ENCODE results near the gene FMNL1. TPM values are rescaled to one million over a fixed set of nuclear protein-coding genes. Genes with fewer than 3 reads are reported as not detected.
"Not testable (repeated sequence)": the region's sequence is repeated elsewhere in the genome, so short reads cannot be mapped to it uniquely, and the experiment has no call there.

The FMNL1 gene
- total RNA-seq, 1 donor from 2014 or later: 87.0 TPM

DNA sequence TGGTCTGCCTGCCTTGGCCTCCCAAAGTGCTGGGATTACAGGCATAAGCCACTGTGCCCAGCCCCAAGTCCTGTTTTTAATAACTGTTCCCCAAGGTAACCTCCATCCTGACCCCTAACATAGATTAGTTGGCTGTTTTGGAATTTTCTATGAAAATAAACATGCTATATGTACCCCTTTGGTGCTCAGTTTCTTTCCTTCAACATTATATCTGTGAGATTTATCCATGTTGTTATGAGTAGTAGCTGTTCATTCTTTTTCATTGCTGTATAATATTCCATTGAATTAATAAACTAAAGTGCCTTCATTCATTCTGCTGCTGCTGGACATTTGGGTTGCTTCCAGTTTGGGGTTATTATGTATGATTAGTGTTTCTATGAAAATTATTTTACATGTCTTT is 26.3 kb upstream of the FMNL1 start:
- Histone ChIP-seq H3K4me3 (no peak overlapping the region), H3K9me3 (no peaks in the 10 kb centered on the region), H3K27ac (no peak overlapping the region), H3K27me3 (ENCODE audit: low read depth) (no peaks in the 10 kb centered on the region), H3K4me1 (peaks cover 11% of the 10 kb centered on the region), H3K36me3 (no peaks in the 10 kb centered on the region)
- DNase-seq (no peak), ATAC-seq (no peak)
- TF ChIP-seq, protein P1, sequence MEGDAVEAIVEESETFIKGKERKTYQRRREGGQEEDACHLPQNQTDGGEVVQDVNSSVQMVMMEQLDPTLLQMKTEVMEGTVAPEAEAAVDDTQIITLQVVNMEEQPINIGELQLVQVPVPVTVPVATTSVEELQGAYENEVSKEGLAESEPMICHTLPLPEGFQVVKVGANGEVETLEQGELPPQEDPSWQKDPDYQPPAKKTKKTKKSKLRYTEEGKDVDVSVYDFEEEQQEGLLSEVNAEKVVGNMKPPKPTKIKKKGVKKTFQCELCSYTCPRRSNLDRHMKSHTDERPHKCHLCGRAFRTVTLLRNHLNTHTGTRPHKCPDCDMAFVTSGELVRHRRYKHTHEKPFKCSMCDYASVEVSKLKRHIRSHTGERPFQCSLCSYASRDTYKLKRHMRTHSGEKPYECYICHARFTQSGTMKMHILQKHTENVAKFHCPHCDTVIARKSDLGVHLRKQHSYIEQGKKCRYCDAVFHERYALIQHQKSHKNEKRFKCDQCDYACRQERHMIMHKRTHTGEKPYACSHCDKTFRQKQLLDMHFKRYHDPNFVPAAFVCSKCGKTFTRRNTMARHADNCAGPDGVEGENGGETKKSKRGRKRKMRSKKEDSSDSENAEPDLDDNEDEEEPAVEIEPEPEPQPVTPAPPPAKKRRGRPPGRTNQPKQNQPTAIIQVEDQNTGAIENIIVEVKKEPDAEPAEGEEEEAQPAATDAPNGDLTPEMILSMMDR (IDR thresholded peaks at IDR 0.05): no peak
- intact Hi-C loops (cut with DNase I): loop anchor here (5.0 kb wide), 1 partner anchor 58 kb away; the partner anchor contains the start of gene ACBD4

DNA sequence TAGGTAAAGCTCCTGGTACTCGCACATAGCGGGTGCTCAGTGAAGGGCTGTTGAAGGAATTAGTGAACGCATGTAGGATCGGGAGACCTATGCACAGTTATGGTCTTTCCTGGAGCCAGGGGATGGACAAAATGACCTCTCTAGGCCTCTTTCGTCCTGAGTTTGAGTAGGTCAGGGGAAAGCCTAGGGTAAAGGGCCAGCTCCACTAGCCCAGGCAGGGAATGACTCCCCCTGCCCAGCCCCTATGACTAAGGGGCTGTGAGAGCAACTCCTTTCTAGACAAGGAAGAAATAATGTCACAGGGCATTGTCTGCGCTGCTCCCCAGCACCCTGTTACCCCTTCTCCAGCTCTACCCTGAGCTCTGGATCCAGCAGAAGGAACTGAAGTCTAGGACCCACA is 24.6 kb upstream of the FMNL1 start:
- Histone ChIP-seq H3K36me3 (no peaks in the 10 kb centered on the region), H3K4me3 (no peak overlapping the region), H3K4me1 (peaks cover 12% of the 10 kb centered on the region), H3K9me3 (no peaks in the 10 kb centered on the region), H3K27ac (no peak overlapping the region), H3K27me3 (ENCODE audit: low read depth) (no peaks in the 10 kb centered on the region)
- intact Hi-C loops (cut with DNase I): loop anchor here (5.0 kb wide), 1 partner anchor 60 kb away; the partner anchor contains the start of gene ACBD4
- DNase-seq (no peak), ATAC-seq (no peak)
- TF ChIP-seq, protein P1 (IDR thresholded peaks at IDR 0.05): no peak

DNA sequence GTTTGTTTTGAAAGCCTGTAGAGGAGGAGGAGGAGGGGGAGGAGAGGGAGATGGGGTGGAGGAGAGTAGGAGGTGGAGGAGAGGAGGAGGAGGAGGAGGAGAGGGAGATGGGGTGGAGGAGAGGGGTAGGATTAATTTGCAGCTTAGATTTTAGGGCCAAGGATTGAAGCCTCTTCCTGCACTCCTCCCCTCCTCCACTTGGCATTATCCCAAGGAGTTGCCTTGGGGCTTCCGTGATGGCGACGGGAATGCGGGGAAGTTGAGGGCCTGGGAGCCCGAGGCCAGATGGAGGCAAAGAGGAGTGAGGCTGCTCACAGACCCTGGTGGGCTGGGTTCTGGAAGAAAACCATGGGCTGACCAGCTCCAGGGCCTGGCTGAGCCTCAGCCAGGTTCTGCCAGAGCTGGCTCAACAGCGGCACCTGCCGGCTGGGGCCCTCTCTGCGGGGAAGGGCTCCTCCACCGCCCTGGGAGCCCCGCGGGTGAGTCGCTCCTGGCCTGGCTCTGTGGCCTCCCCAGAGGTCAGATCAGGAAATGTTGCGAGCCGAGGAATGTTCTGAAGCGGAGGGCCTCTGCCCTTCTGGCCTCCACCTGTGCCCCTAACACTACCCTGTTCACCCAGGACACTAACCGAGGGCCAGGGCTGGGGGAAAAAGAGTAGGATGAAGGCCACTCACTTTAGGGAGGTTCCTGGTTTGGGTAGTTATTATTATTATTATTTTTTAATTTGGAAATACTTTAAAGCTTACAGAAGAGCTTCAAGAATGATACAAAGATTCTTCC is 23.9 kb upstream of the FMNL1 start:
- DNase-seq (peak; percentile 95), ATAC-seq (peak; percentile 99)
- TF ChIP-seq, protein P1 (IDR thresholded peaks at IDR 0.05): peak; percentile 100
- Histone ChIP-seq H3K4me1 (peaks cover 16% of the 10 kb centered on the region), H3K27ac (peak overlapping the region; percentile 79), H3K36me3 (no peaks in the 10 kb centered on the region), H3K4me3 (peak overlapping the region; percentile 20), H3K27me3 (ENCODE audit: low read depth) (no peaks in the 10 kb centered on the region), H3K9me3 (no peaks in the 10 kb centered on the region)
- intact Hi-C loops (cut with DNase I): loop anchor here (5.0 kb wide), 1 partner anchor 60 kb away; the partner anchor contains the start of gene ACBD4

DNA sequence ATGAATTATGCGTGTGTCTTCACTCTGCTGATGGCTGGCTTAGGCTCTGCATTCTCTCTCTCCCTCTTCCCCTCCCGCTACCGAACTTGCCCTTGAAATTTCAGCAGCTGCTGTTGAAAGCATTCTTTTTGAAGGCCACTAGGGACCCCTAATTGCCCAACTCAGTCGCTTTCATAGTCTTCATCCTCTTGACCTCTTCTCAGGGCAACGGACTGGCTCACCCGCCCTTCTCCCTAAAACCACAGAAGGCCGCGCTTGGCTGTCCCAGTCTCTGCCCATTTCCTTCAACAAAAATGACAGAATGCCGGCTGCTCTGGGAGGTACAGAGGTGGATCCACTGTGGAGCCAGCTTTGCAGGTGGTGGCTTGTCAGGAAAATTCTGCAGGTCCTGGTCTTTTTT is 21.0 kb upstream of the FMNL1 start:
- peaks cover 16% of the 10 kb centered on the region for H3K4me1 ChIP-seq
- no peak overlapping the region for H3K27ac ChIP-seq
- TF ChIP-seq, protein P1 (IDR thresholded peaks at IDR 0.05): no peak
- no peaks in the 10 kb centered on the region for H3K27me3 ChIP-seq (ENCODE audit: low read depth)
- no peak overlapping the region for H3K4me3 ChIP-seq
- no peaks in the 10 kb centered on the region for H3K36me3 ChIP-seq
- peak; percentile 64 for DNase-seq
- peak in 1 of 2 donors; percentile 7 for ATAC-seq
- H3K9me3 ChIP-seq: no peaks in the 10 kb centered on the region
- intact Hi-C loops (cut with DNase I): no loop called here

DNA sequence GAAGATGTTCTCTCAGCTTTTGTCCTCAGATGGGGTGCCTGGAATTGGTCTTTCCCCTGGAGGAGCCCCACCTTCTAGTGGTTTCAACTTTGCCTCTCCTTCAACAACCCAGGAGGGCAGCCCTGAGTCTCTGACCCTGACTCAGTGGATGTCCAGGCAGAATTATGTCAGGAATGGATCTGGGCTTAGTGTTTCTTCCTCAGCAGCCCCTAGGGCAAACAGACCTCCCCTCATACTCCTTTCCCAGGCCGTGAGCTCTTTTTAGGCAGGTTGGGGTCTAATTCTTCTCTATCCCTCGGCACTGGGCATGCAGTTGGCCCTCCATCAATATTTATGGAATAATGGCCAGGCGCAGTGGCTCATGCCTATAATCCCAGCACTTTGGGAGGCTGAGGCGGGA is 20.2 kb upstream of the FMNL1 start:
- H3K9me3 ChIP-seq: no peaks in the 10 kb centered on the region
- H3K4me3 ChIP-seq: no peak overlapping the region
- no peaks in the 10 kb centered on the region for H3K27me3 ChIP-seq (ENCODE audit: low read depth)
- no peak for ATAC-seq
- TF ChIP-seq, protein P1 (IDR thresholded peaks at IDR 0.05): no peak
- intact Hi-C loops (cut with DNase I): no loop called here
- no peaks in the 10 kb centered on the region for H3K36me3 ChIP-seq
- DNase-seq: no peak
- H3K4me1 ChIP-seq: peaks cover 16% of the 10 kb centered on the region
- no peak overlapping the region for H3K27ac ChIP-seq

DNA sequence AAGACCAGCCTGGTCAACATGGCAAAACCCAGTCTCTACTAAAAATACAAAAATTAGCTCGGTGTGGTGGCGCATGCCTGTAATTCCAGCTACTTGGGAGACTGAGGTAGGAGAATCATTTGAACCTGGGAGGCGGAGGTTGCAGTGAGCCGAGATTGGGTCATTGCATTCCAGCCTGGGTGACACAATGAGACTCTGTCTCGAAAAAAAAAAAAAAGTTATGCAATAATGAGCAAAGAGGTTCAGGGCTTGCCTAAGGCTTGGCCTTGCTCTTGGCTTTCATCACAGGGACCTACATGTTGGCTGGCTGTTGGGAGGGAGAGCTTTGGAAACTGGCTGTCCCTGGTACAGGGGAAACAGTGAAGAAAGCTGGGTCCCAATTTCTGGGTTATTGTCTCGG is 19.8 kb upstream of the FMNL1 start:
- DNase-seq (peak; percentile 57), ATAC-seq (peak; percentile 49 to 63)
- H3K27me3 ChIP-seq (ENCODE audit: low read depth); H3K4me3 ChIP-seq; H3K27ac ChIP-seq; H3K9me3 ChIP-seq; H3K36me3 ChIP-seq; intact Hi-C loops (cut with DNase I): not testable (repeated sequence)
- peaks cover 16% of the 10 kb centered on the region for H3K4me1 ChIP-seq

Data from lower lobe of right lung (tissue), 2 donors.